K562 (cell line): ENCODE measurements around the gene PDLIM7. TPM values are rescaled to one million over a fixed set of nuclear protein-coding genes. Genes with fewer than 3 reads are reported as not detected.

Experiments
- ATAC-seq: fragments of 200-7000 bp; cut with Tn5 transposase; 3 replicates; pipeline ENCODE4 v1.9.1; 2020; ENCODE audit warnings: moderate library complexity
- BruUV-seq: library from RNA; stranded (reverse); fragments of 400-500 nt; replicated peaks from 2 replicates; lab custom pipeline; 2021; lab: Mats Ljungman, UMichigan
- CTCF ChIA-PET: fragments of 300-600 bp; formaldehyde crosslinking; extraction: SDS; loops from one replicate; lab custom pipeline; 2021; ENCODE audit warnings: low intra/inter-chr PET ratio; lab: Yijun Ruan, JAX
- POLR2A ChIA-PET: fragments of 300-600, 350-650 bp; sonication (Branson Sonifier 250); formaldehyde crosslinking; extraction: SDS; loops from one replicate; lab custom pipeline; 2021; ENCODE audit warnings: antibody characterized with exemption, inconsistent platforms; lab: Yijun Ruan, JAX
- DNase-seq, 4 experiments: peaks; one replicate each; pipeline versions ENCODE4 v3.0.0 to v3.0.0-alpha.2; 2011 to 2018; ENCODE audit warnings: low spot score in 3 of 4, mixed read lengths in 3 of 4; ENCODE audit errors: extremely low read depth in 1 of 4
- FAIRE-seq: peaks from 2 replicates; lab custom pipeline; 2011; peaks lifted over from hg19 to GRCh38; lab: Jason Lieb, UNC
- H2AFZ ChIP-seq: 2 replicates; pipeline ENCODE4 v1.6.0; 2011; ENCODE audit warnings: low read depth, low read length, control low read depth, inconsistent platforms
- H3K27ac ChIP-seq: fragments of 200-600 bp; 3 replicates; pipeline ENCODE4 v1.8.0; 2011; ENCODE audit warnings: low read depth, mild to moderate bottlenecking, control low read depth, inconsistent platforms, low read length, moderate library complexity, mixed read lengths; ENCODE audit errors: extremely low read depth
- H3K27me3 ChIP-seq, 2 experiments: fragments of 300-600 bp in 1 of 2; 2 replicates in 1 of 2; 3 replicates in 1 of 2; pipeline versions ENCODE4 v1.6.0 to v1.8.0; 2011; ENCODE audit warnings: inconsistent platforms in 2 of 2, low read length in 2 of 2, mild to moderate bottlenecking in 1 of 2, mixed read lengths in 1 of 2, moderate library complexity in 1 of 2; ENCODE audit not compliant: control insufficient read depth in 2 of 2, insufficient read depth in 2 of 2
- H3K36me3 ChIP-seq: fragments of 300-600 bp; 3 replicates; pipeline ENCODE4 v1.8.0; 2011; ENCODE audit warnings: mild to moderate bottlenecking, low read length, inconsistent platforms; ENCODE audit not compliant: control insufficient read depth, insufficient read depth
- H3K4me1 ChIP-seq, 2 experiments: fragments of 200-600 bp in 1 of 2; replicated peaks in 1 of 2; 2 replicates in 1 of 2; 3 replicates in 1 of 2; pipeline versions ENCODE4 v1.5.1 to v1.8.0; 2011; ENCODE audit warnings: inconsistent platforms in 2 of 2, low read length in 2 of 2, mild to moderate bottlenecking in 1 of 2, mixed read lengths in 1 of 2, moderate library complexity in 1 of 2; ENCODE audit not compliant: control insufficient read depth in 2 of 2, insufficient read depth in 2 of 2
- H3K4me2 ChIP-seq: 2 replicates; pipeline ENCODE4 v1.6.1; 2011; ENCODE audit warnings: low read length, control low read depth, inconsistent platforms, mixed read lengths; ENCODE audit not compliant: insufficient read depth
- H3K4me3 ChIP-seq: fragments of 200-600 bp; sonication (generic), shearing (Covaris generic); 2 replicates; pipeline ENCODE4 v1.5.1; 2016; ENCODE audit warnings: control low read depth, inconsistent platforms
- H3K79me2 ChIP-seq: fragments of 200-600 bp; 3 replicates; pipeline ENCODE4 v1.8.0; 2011; ENCODE audit warnings: low read length, inconsistent platforms; ENCODE audit not compliant: control insufficient read depth, insufficient read depth
- H3K9ac ChIP-seq, 2 experiments: 2 replicates each; pipeline versions ENCODE4 v1.6.0 to v1.6.1; 2011; ENCODE audit warnings: low read depth in 2 of 2, low read length in 2 of 2, control low read depth in 1 of 2, inconsistent platforms in 1 of 2, mild to moderate bottlenecking in 1 of 2, mixed read lengths in 1 of 2; ENCODE audit not compliant: insufficient read depth in 1 of 2
- H3K9me1 ChIP-seq: one replicate; pipeline ENCODE4 v1.6.0; 2011; ENCODE audit warnings: inconsistent platforms, mild to moderate bottlenecking, low read length, moderate library complexity; ENCODE audit not compliant: control insufficient read depth, insufficient read depth
- H3K9me3 ChIP-seq: replicated peaks from 2 replicates; pipeline ENCODE4 v1.5.1; 2011; ENCODE audit warnings: low read depth, low read length, inconsistent platforms; ENCODE audit not compliant: control insufficient read depth, insufficient read depth
- H4K20me1 ChIP-seq: replicated peaks from 2 replicates; pipeline ENCODE4 v1.6.1; 2011; ENCODE audit warnings: low read length, inconsistent platforms, mixed read lengths; ENCODE audit not compliant: control insufficient read depth, insufficient read depth
- WGBS: fragments of 100-300 bp; shearing (Covaris generic); methylation state at CpG from one replicate; pipeline ENCODE4 v1.1.6; 2016; ENCODE audit warnings: low coverage, mixed read lengths; ENCODE audit not compliant: insufficient coverage; ENCODE audit errors: missing lambda C conversion rate; 5-methylcytosine and 5-hydroxymethylcytosine counted together
- in situ Hi-C: fragments of 300-500 bp; cut with MboI; formaldehyde crosslinking; loops from 4 replicates; pipeline ENCODE4 v1.15.0; 2018; ENCODE audit warnings: inconsistent platforms, mixed read lengths
- intact Hi-C: fragments of 100-400 bp; cut with micrococcal nuclease; formaldehyde crosslinking; loops from 2 replicates; pipeline ENCODE4 v1.14.2; 2022
- polyA plus RNA-seq, 8 experiments: library from polyadenylated mRNA; depleted of rRNA in 4 of 8; stranded (reverse) in 5 of 8; unstranded in 3 of 8; fragments of >200 nt; fragmentation: Nextera tagmentation in 2 of 8; fragmentation: Illumina TruSeq in 1 of 8; extraction: Ambion mirVana in 2 of 8; extraction: Trizol in 1 of 8; gene quantifications; 2 replicates each; pipeline versions ENCODE4 v1.2.1 to v1.2.3, GENCODE V29; 2011 to 2014; ENCODE audit warnings: inconsistent platforms in 1 of 8, missing spikeins in 1 of 8
- total RNA-seq, 7 experiments: library from RNA; depleted of rRNA in 6 of 7; stranded (reverse); fragments of >200 nt in 6 of 7; fragmentation: Illumina TruSeq in 2 of 7; extraction: Trizol in 2 of 7; gene quantifications; 2 replicates each; pipeline versions ENCODE4 v1.2.1 to v1.2.3, GENCODE V29; 2011 to 2021; ENCODE audit warnings: low replicate concordance in 1 of 7
- TF ChIP-seq, protein P1 (sequence below): fragments of 450-650 bp; IDR thresholded peaks from 2 replicates; pipeline ENCODE4 v1.6.1; 2016; ENCODE audit warnings: low read depth, mild to moderate bottlenecking, moderate library complexity
- TF ChIP-seq, protein P2 (sequence below), 3 experiments: fragments of 200-800 bp in 1 of 3; sonication (Bioruptor generic) in 1 of 3; sonication (generic) in 1 of 3; formaldehyde crosslinking in 1 of 3; IDR thresholded peaks; 2 replicates each; pipeline versions ENCODE4 v1.6.1 to v1.8.0; 2016 to 2022; ENCODE audit warnings: mild to moderate bottlenecking in 2 of 3, missing compliant biosample characterization in 2 of 3, missing genetic modification characterization in 2 of 3, missing genetic modification reagents in 1 of 3

PDLIM7 gene
- total and polyA plus RNA-seq, 9 of the 15 experiments (the other 6 are each of a cell fraction or from before 2014, with no cell fraction given), result 2.1 to 124 (median 32.6) TPM

DNA sequence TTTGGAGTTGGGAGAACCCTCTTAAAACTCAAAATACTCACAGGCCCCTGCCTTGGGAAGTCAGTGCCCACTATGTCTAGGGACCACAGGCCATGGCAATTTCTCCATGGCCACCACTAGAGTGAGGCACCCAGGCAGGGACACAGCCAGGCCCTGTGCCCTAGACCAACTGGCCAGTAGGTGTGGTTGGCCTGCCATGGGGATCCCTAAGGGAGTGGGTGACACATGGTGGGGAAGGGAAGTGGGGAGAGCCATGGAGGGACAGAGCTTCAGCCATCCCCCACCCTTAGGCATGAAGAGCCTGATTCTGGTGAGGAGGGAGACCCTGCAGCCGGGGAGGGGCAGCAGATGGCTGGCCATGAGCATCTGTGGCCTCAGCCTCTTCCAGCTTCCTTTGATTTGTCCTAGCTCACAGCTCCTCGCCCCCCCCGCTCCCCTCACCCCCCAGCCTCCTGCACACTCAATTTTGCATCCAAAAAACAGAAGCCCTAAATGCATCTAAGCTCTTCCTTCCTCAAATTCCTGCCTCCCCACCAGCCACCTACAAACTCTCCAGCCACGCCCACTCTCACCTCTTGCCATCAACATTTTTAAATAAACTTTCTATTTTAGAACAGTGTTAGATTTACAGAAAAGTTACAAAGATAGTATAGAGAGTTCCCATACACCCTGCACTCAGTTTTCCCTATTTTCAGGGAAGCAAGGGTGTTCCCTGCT lies 22.4 kb downstream of the PDLIM7 start:
- no peak for ATAC-seq
- Histone ChIP-seq H3K27me3 (no peaks in the 10 kb centered on the region), H3K27ac (peak overlapping the region; percentile 19; the same call in 1 of the 3 replicates), H3K9ac (peak overlapping the region in 1 of 2 experiments; percentile 76; a peak in 1 of 4 replicates), H3K79me2 (peaks cover 29% of the 10 kb centered on the region), H3K9me3 (no peaks in the 10 kb centered on the region), H2AFZ (no peak overlapping the region), H3K36me3 (peaks cover 20% of the 10 kb centered on the region; the same call in 2 of the 3 replicates), H3K4me3 (no peak overlapping the region), H3K4me1 (peaks cover 35 to 67% of the 10 kb centered on the region in 2 experiments), H3K4me2 (no peak overlapping the region), H3K9me1 (no peaks in the 10 kb centered on the region), H4K20me1 (no peaks in the 10 kb centered on the region; the same call in 1 of the 2 replicates)
- no TSS peak for BruUV-seq
- no peak for DNase-seq
- FAIRE-seq, result no peak
- ChIA-PET CTCF (interaction anchor here (0.7 kb wide), 1 partner anchor 115 kb away, joined by 3 read pairs; no protein-coding TSS in a partner anchor), POLR2A (interaction anchor here (0.6 to 1.7 kb wide), 5 partner anchors 15 to 119 kb away, joined by 3 to 10 read pairs (median 3); no protein-coding TSS in a partner anchor)
- intact Hi-C loops (no loop called here), in situ Hi-C loops (no loop called here)
- TF ChIP-seq, protein P1, sequence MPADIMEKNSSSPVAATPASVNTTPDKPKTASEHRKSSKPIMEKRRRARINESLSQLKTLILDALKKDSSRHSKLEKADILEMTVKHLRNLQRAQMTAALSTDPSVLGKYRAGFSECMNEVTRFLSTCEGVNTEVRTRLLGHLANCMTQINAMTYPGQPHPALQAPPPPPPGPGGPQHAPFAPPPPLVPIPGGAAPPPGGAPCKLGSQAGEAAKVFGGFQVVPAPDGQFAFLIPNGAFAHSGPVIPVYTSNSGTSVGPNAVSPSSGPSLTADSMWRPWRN, result no peak
- TF ChIP-seq, protein P2, sequence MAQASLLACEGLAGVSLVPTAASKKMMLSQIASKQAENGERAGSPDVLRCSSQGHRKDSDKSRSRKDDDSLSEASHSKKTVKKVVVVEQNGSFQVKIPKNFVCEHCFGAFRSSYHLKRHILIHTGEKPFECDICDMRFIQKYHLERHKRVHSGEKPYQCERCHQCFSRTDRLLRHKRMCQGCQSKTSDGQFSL (CRISPR knock-in tag; IDR thresholded peaks at IDR 0.05), result no peak; the same call in 1 of the 2 replicates
- TF ChIP-seq, protein P2 (tag; IDR thresholded peaks at IDR 0.05), result 0 out of 4 replicates have a peak, but pooled peaks of 1 of the 2 experiments have one; percentile 3
- WGBS, result 56% methylated on average over 2 of the region's 4 CpGs
